ENCODE results near the gene DFFB. TPM values are rescaled to one million over a fixed set of nuclear protein-coding genes. Genes with fewer than 3 reads are reported as not detected.

Gene DFFB
- total and polyA plus RNA-seq, 2 of the 4 experiments (the other 2 are of a cell fraction), result 6.5 to 7.3 TPM

GRCh38 chr1:3900969-3901529 is 43.8 kb downstream of the DFFB start:
- Histone ChIP-seq H3K27ac (ENCODE audit: insufficient read depth, low read length) (peak overlapping the region; percentile 78), H3K9ac (ENCODE audit: low read depth, low read length) (peak overlapping the region; percentile 71), H2AK5ac (ENCODE audit: low read depth, low read length) (peak overlapping the region; percentile 38; the same call in 1 of the 2 replicates), H3K9me1 (ENCODE audit: insufficient read depth, low read length) (peaks cover under 1% of the 10 kb centered on the region; the same call in 1 of the 2 replicates), H3K27me3 (ENCODE audit: control insufficient read depth, insufficient read depth, low read length) (no peaks in the 10 kb centered on the region), H4K91ac (ENCODE audit: insufficient read depth, low read depth, low read length) (peak overlapping the region; percentile 83), H3K79me1 (ENCODE audit: low read depth in 1 of 2, low read length in 2 of 2) (peaks cover 5 to 16% of the 10 kb centered on the region in 2 experiments; a peak in 3 of 4 replicates), H3K9me3 (ENCODE audit: control insufficient read depth, insufficient read depth, low read length) (no peaks in the 10 kb centered on the region), H3K18ac (ENCODE audit: low read depth, low read length) (peak overlapping the region; percentile 10; the same call in 1 of the 2 replicates), H3K56ac (ENCODE audit: extremely low read depth, insufficient read depth, low read length) (no peak overlapping the region), H3K4me2 (ENCODE audit: low read depth, low read length) (peak overlapping the region; percentile 60), H3K14ac (replicated peaks; ENCODE audit: low read depth, low read length) (peak overlapping the region; percentile 74), H2BK5ac (ENCODE audit: low read depth, low read length, poor library complexity, severe bottlenecking) (peak overlapping the region; percentile 88), H4K20me1 (ENCODE audit: insufficient read depth, low read length) (peaks cover 8% of the 10 kb centered on the region), H2AFZ (replicated peaks; ENCODE audit: low read length, poor library complexity) (peak overlapping the region; percentile 100), H3K4me3 (ENCODE audit: insufficient read depth, low read depth, low read length) (peak overlapping the region; percentile 60), H2BK120ac (ENCODE audit: low read depth, low read length) (peak overlapping the region; percentile 27; the same call in 1 of the 2 replicates), H3K36me3 (ENCODE audit: control insufficient read depth, insufficient read depth, low read length) (no peaks in the 10 kb centered on the region), H4K5ac (ENCODE audit: low read depth, low read length) (peak overlapping the region; percentile 37), H2AK9ac (replicated peaks; ENCODE audit: low read depth, low read length, poor library complexity) (peak overlapping the region; percentile 90), H3K4ac (ENCODE audit: low read depth, low read length) (peak overlapping the region; percentile 88), H2BK20ac (ENCODE audit: low read depth, low read length) (no peak overlapping the region), H2BK15ac (ENCODE audit: low read depth, low read length) (no peak overlapping the region), H3K23ac (ENCODE audit: low read depth, low read length) (peak overlapping the region; percentile 52; the same call in 1 of the 2 replicates), H3K4me1 (ENCODE audit: control insufficient read depth, insufficient read depth, low read length) (peaks cover 4% of the 10 kb centered on the region), H4K8ac (ENCODE audit: low read depth in 2 of 2, low read length in 2 of 2) (peak overlapping the region; percentile 48 to 87; a peak in 3 of 4 replicates)
- WGBS, 2 experiments (ENCODE audit: extremely low coverage in 2 of 2, insufficient read length in 1 of 2), result 1% methylated on average over 19 of the region's 51 CpGs; no CpG with 5 or more reads in 1 of the 2 experiments
- ChIA-PET POLR2A (ENCODE audit: unreplicated experiment) (no interaction called here), CTCF (interaction anchor here (0.7 kb wide), 1 partner anchor 99 kb away, joined by 3 read pairs; no protein-coding TSS in a partner anchor)
- ATAC-seq (ENCODE audit: low read depth) (peak; percentile 83), DNase-seq (peak; percentile 94)
- in situ Hi-C loops (cut with MboI; ENCODE audit: low sequenced_read_pairs) (loop anchor here (25.0 kb wide), 1 partner anchor 2011 kb away; no protein-coding TSS in a partner anchor), intact Hi-C loops (cut with micrococcal nuclease) (loop anchor here (2.0 kb wide), 1 partner anchor 44 kb away; the partner anchor contains the start of genes CEP104 and DFFB), dilution Hi-C loops (cut with HindIII; ENCODE audit: low sequenced_read_pairs, unreplicated experiment) (no loop called here)
- TF ChIP-seq BHLHE40 (IDR thresholded peaks at IDR 0.05; ENCODE audit: low read depth, low read length) (no peak), RAD21 (IDR thresholded peaks at IDR 0.05; ENCODE audit: low read length) (no peak), MXI1 (IDR thresholded peaks at IDR 0.05; ENCODE audit: borderline replicate concordance, low read depth, low read length) (peak; percentile 84; the same call in 1 of the 2 replicates), USF2 (IDR thresholded peaks at IDR 0.05; ENCODE audit: low read depth, low read length) (peak; percentile 44; the same call in 1 of the 2 replicates)
- BruUV-seq (replicated peaks), result no TSS peak
